T-cell (primary cell): ENCODE measurements around the gene LSM2. TPM values are rescaled to one million over a fixed set of nuclear protein-coding genes. Genes with fewer than 3 reads are reported as not detected.
"Not testable (repeated sequence)": the region's sequence is repeated elsewhere in the genome, so short reads cannot be mapped to it uniquely, and the experiment has no call there.

ENCODE experiments used
- ATAC-seq, 4 experiments: fragments of 200-7000 bp in 3 of 4; fragments of 150-1000 bp in 1 of 4; cut with Tn5 transposase; replicated peaks in 1 of 4; 1 replicate in 3 of 4; 2 replicates in 1 of 4; pipeline ENCODE4 v1.10.0; 2021; ENCODE audit warnings: moderate library complexity in 3 of 4, mild to moderate bottlenecking in 2 of 4, moderate number of reproducible peaks in 1 of 4
- CTCF ChIA-PET, 2 donors: fragments of 300-600 bp; sonication (Branson Sonifier 250); formaldehyde crosslinking; loops; one replicate each; lab custom pipeline; 2022; ENCODE audit warnings: antibody characterized with exemption in 2 of 2; lab: Charles Lee
- POLR2A ChIA-PET, 2 donors: fragments of 300-600 bp; sonication (Branson Sonifier 250); formaldehyde crosslinking; loops; one replicate each; lab custom pipeline; 2022; ENCODE audit warnings: antibody characterized with exemption in 2 of 2; lab: Charles Lee
- DNase-seq, 35 experiments: peaks; one replicate each; pipeline versions ENCODE4 v3.0.0 to v3.0.0-alpha.2; 2013 to 2023
- H3K27ac ChIP-seq: one replicate; pipeline ENCODE4 v1.5.1; 2013; ENCODE audit warnings: low read length
- H3K27me3 ChIP-seq, 2 experiments: replicated peaks in 1 of 2; 1 replicate in 1 of 2; 2 replicates in 1 of 2; pipeline versions ENCODE4 v1.6.1 to v1.7.0; 2013; ENCODE audit warnings: low read length in 1 of 2, mixed read lengths in 1 of 2; ENCODE audit not compliant: control insufficient read depth in 2 of 2, insufficient read depth in 2 of 2; ENCODE audit errors: extremely low read depth in 1 of 2
- H3K36me3 ChIP-seq, 2 donors: 1 replicate in 1 of 2; 2 replicates in 1 of 2; pipeline versions ENCODE4 v1.6.1 to v1.7.0; 2013; ENCODE audit warnings: low read length in 1 of 2; ENCODE audit not compliant: control insufficient read depth in 2 of 2, insufficient read depth in 1 of 2; ENCODE audit errors: extremely low read depth in 1 of 2
- H3K4me1 ChIP-seq, 2 experiments: 1 replicate in 1 of 2; 2 replicates in 1 of 2; pipeline versions ENCODE4 v1.6.1 to v1.7.0; 2013; ENCODE audit warnings: low read length in 2 of 2, mixed read lengths in 1 of 2; ENCODE audit not compliant: insufficient read depth in 2 of 2, control insufficient read depth in 1 of 2; ENCODE audit errors: extremely low read depth in 1 of 2
- H3K4me3 ChIP-seq, 2 donors: 1 replicate in 1 of 2; 2 replicates in 1 of 2; pipeline versions ENCODE4 v1.5.1 to v1.7.0; 2013; ENCODE audit warnings: mild to moderate bottlenecking in 2 of 2, low read length in 1 of 2, moderate library complexity in 1 of 2; ENCODE audit not compliant: control insufficient read depth in 1 of 2; ENCODE audit errors: extremely low read depth in 1 of 2
- H3K9me3 ChIP-seq: 2 replicates; pipeline ENCODE4 v1.7.0; 2013
- H3K27ac Mint-ChIP-seq, 2 donors: one replicate each; pipeline ENCODE4 v1.8.0; 2020 to 2021; ENCODE audit warnings: mild to moderate bottlenecking in 2 of 2, mixed read lengths in 2 of 2
- H3K27me3 Mint-ChIP-seq, 2 donors: one replicate each; pipeline ENCODE4 v1.8.0; 2021 to 2022; ENCODE audit warnings: mixed read lengths in 2 of 2
- H3K36me3 Mint-ChIP-seq: one replicate; pipeline ENCODE4 v1.8.0; 2021; ENCODE audit warnings: mixed read lengths
- H3K4me1 Mint-ChIP-seq, 3 donors: one replicate each; pipeline ENCODE4 v1.8.0; 2020 to 2022; ENCODE audit warnings: mixed read lengths in 3 of 3, mild to moderate bottlenecking in 1 of 3
- H3K4me3 Mint-ChIP-seq, 3 donors: one replicate each; pipeline ENCODE4 v1.8.0; 2020 to 2022; ENCODE audit warnings: mild to moderate bottlenecking in 3 of 3, mixed read lengths in 3 of 3, moderate library complexity in 3 of 3
- H3K9me3 Mint-ChIP-seq, 3 donors: one replicate each; pipeline ENCODE4 v1.8.0; 2020 to 2022; ENCODE audit warnings: mixed read lengths in 3 of 3
- WGBS: methylation state at CpG from one replicate; pipeline ENCODE4 v1.1.5; 2013; ENCODE audit warnings: missing lambda C conversion rate; ENCODE audit not compliant: insufficient coverage; 5-methylcytosine and 5-hydroxymethylcytosine counted together
- total RNA-seq, 35 experiments: library from RNA in 6 of 35; stranded (reverse) in 6 of 35; fragments of 120-200 nt in 1 of 35; gene quantifications; one replicate each; pipeline versions ENCODE4 v1.2.1 to v1.2.4 and lab custom pipeline; 2013 to 2026

The LSM2 gene
- total RNA-seq, 5 donors from 2014 or later (not counting 1 experiment from before 2014, with no cell fraction given): 24.2 to 36.4 (median 30.6) TPM

DNA sequence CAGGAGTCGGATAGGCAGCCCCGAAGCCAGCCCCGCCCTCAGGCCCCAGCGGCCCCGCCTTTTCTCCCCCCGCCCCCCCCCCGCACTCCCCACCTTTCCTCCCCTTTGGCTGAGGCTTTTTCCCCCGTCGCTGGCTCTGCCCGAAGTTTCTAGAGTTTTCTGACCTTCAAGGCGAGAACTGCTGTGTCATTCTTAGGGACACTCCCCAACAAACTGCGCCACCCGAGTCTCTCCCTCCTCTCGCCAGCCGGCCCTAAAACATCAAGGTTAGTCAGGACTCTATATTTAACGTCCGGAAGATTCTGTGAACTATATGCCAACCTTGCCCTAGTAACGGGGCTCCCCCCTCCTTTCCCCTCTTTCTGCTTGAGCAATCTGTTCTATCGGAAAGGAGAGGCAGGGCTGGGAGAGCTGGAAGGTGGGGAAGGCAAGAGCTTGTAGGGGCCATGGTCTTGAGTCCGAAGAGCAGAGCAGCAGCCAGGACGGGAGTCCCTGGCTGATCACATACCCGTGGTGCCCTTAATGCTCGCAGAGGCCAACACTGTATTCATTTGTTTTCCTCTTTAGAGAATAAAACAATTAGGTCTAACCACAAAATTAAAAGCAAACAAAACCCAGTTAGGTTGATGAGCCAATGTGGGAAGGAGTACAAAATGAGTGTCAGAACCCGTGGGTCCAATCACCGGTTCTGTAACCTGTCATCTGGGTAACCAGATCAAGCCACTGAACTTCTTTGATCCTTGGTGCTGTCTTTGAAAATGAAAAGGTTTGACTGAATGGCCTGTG is 15.5 kb upstream of the LSM2 start:
- WGBS: 0% methylated on average over 7 of the region's 25 CpGs
- Mint-ChIP-seq H3K27me3 (no peaks in the 10 kb centered on the region), H3K27ac (peak overlapping the region; percentile 98 to 99), H3K36me3 (no peaks in the 10 kb centered on the region), H3K9me3 (no peaks in the 10 kb centered on the region), H3K4me1 (peaks cover 36 to 74% (median 58%) of the 10 kb centered on the region in 3 donors), H3K4me3 (peak overlapping the region; percentile 93 to 95 (median 95))
- DNase-seq (peak; percentile 32 to 73 (median 45)), ATAC-seq (peak; percentile 32 to 53 (median 41))
- H3K36me3 ChIP-seq: no peaks in the 10 kb centered on the region
- H3K27me3 ChIP-seq: no peaks in the 10 kb centered on the region
- peak overlapping the region; percentile 85 for H3K27ac ChIP-seq
- CTCF ChIA-PET: interaction anchor here (0.6 to 1.9 kb wide), 2 partner anchors 15 to 148 kb away, joined by 3 to 6 read pairs; partner anchors contain the start of gene LSM2 (in 1 of the 2)
- peaks cover 14 to 57% of the 10 kb centered on the region in 2 experiments for H3K4me1 ChIP-seq
- H3K4me3 ChIP-seq: peak overlapping the region; percentile 78 to 89
- no peaks in the 10 kb centered on the region for H3K9me3 ChIP-seq
- POLR2A ChIA-PET: interaction anchor here (0.6 kb wide), 2 partner anchors 15 to 274 kb away, joined by 3 to 4 read pairs; partner anchors contain the start of gene LSM2 (in 1 of the 2)

GRCh38 chr6:31821301-31822035 is 14.7 kb upstream of the LSM2 start:
- Mint-ChIP-seq H3K27me3 (no peaks in the 10 kb centered on the region), H3K9me3 (no peaks in the 10 kb centered on the region), H3K36me3 (no peaks in the 10 kb centered on the region), H3K4me3 (peak overlapping the region; percentile 93 to 95 (median 95)), H3K4me1 (peaks cover 29 to 66% (median 50%) of the 10 kb centered on the region in 3 donors), H3K27ac (peak overlapping the region; percentile 98 to 99)
- Histone ChIP-seq H3K4me1 (peaks cover 11 to 50% of the 10 kb centered on the region in 2 experiments), H3K27me3 (no peaks in the 10 kb centered on the region), H3K9me3 (no peaks in the 10 kb centered on the region), H3K36me3 (no peaks in the 10 kb centered on the region), H3K4me3 (peak overlapping the region; percentile 78 to 89), H3K27ac (peak overlapping the region; percentile 85)
- 21% methylated on average over 12 of the region's 39 CpGs for WGBS
- ATAC-seq (peak in 3 of 4 experiments; percentile 9 to 18 (median 10)), DNase-seq (peak in 7 of 35 experiments; percentile 16 to 48 (median 34))
- ChIA-PET CTCF (interaction anchor here in 1 of 2 donors (0.6 kb wide), 1 partner anchor 147 kb away, joined by 3 read pairs; no protein-coding TSS in a partner anchor), POLR2A (interaction anchor here in 1 of 2 donors (0.6 kb wide), 1 partner anchor 273 kb away, joined by 3 read pairs; no protein-coding TSS in a partner anchor)

DNA sequence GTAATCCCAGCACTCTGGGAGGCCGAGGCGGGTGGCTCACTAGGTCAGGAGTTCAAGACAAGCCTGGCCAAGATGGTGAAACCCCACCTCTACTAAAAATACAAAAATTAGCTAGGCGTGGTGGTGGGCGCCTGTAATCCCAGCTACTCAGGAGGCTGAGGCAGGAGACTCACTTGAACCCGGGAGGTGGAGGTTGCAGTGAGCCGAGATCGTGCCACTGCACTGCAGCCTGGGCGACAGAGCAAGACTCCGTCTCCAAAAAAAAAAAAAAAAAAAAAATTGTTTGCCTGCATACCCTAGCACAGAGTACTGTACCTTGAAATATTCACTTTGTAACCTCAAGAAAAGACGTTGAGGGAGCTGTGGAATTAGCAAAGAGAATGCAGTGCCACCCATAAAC is 13.6 kb upstream of the LSM2 start:
- Mint-ChIP-seq H3K27ac (peak overlapping the region; percentile 98 to 99), H3K4me3 (peak overlapping the region; percentile 93 to 95 (median 95)), H3K4me1 (peaks cover 29 to 59% (median 45%) of the 10 kb centered on the region in 3 donors)
- no CpG with 5 or more reads among the region's 10 CpGs for WGBS
- H3K4me3 ChIP-seq, H3K9me3 Mint-ChIP-seq, ATAC-seq, H3K27ac ChIP-seq, H3K36me3 Mint-ChIP-seq, POLR2A ChIA-PET, DNase-seq, H3K27me3 Mint-ChIP-seq, H3K27me3 ChIP-seq, H3K9me3 ChIP-seq, H3K36me3 ChIP-seq: not testable (repeated sequence)
- peaks cover 10 to 42% of the 10 kb centered on the region in 2 experiments for H3K4me1 ChIP-seq
- CTCF ChIA-PET: interaction anchor here in 1 of 2 donors (0.9 kb wide), 1 partner anchor 14 kb away, joined by 3 read pairs; the partner anchor contains the start of gene LSM2

GRCh38 chr6:31819871-31820299 is 13.1 kb upstream of the LSM2 start:
- no peaks in the 10 kb centered on the region for H3K36me3 Mint-ChIP-seq
- H3K27ac ChIP-seq: no peak overlapping the region

GRCh38 chr6:31817929-31818511 is 11.3 kb upstream of the LSM2 start:
- ATAC-seq, H3K9me3 Mint-ChIP-seq, H3K27me3 Mint-ChIP-seq, H3K27me3 ChIP-seq, H3K36me3 ChIP-seq, H3K36me3 Mint-ChIP-seq, DNase-seq, H3K9me3 ChIP-seq: not testable (repeated sequence)
- Histone ChIP-seq H3K27ac (peak overlapping the region; percentile 68), H3K4me3 (peak overlapping the region; percentile 26 to 63), H3K4me1 (peaks cover 15 to 53% of the 10 kb centered on the region in 2 experiments)
- Mint-ChIP-seq H3K4me3 (peak overlapping the region; percentile 72 to 90 (median 85)), H3K4me1 (peaks cover 38 to 61% (median 51%) of the 10 kb centered on the region in 3 donors), H3K27ac (peak overlapping the region; percentile 95 to 97)
- ChIA-PET POLR2A (interaction anchor here in 1 of 2 donors (0.6 kb wide), 1 partner anchor 200 kb away, joined by 16 read pairs; no protein-coding TSS in a partner anchor), CTCF (interaction anchor here in 1 of 2 donors (0.9 to 1.0 kb wide), 2 partner anchors 13 to 80 kb away, joined by 3 to 6 read pairs; no protein-coding TSS in a partner anchor)
- WGBS: 12% methylated on average over 3 of the region's 8 CpGs

More at GRCh38 chr6:31819871-31820299, 13.1 kb upstream of the LSM2 start:
- CTCF ChIA-PET: interaction anchor here in 1 of 2 donors (0.6 to 0.9 kb wide), 3 partner anchors 13 to 103 kb away, joined by 3 to 4 read pairs (median 3); partner anchors contain the start of gene LSM2
- H3K27me3 Mint-ChIP-seq: no peaks in the 10 kb centered on the region
- Histone ChIP-seq H3K9me3 (no peaks in the 10 kb centered on the region), H3K4me1 (peaks cover 10 to 42% of the 10 kb centered on the region in 2 experiments), H3K4me3 (no peak overlapping the region), H3K36me3 (no peaks in the 10 kb centered on the region), H3K27me3 (no peaks in the 10 kb centered on the region)
- no peaks in the 10 kb centered on the region for H3K9me3 Mint-ChIP-seq
- ATAC-seq (no peak), DNase-seq (no peak)
- H3K27ac Mint-ChIP-seq: peak overlapping the region; percentile 80 to 87
- peaks cover 29 to 54% (median 43%) of the 10 kb centered on the region in 3 donors for H3K4me1 Mint-ChIP-seq
- H3K4me3 Mint-ChIP-seq: peak overlapping the region in 2 of 3 donors; percentile 35 to 67
- POLR2A ChIA-PET: interaction anchor here in 1 of 2 donors (0.6 kb wide), 1 partner anchor 17 kb away, joined by 4 read pairs; no protein-coding TSS in a partner anchor
